SW 1271 (cell line): ENCODE data around the gene PKP1.

Experiments used
- DNase-seq, 2 experiments: peaks; one replicate each; lab custom pipeline; 2025; lab: John Stamatoyannopoulos, UW

Gene PKP1

GRCh38 chr1:201371276-201371675 lies 88.0 kb downstream of the PKP1 start:
- no peak for DNase-seq

GRCh38 chr1:201371792-201372191 lies 88.5 kb downstream of the PKP1 start:
- DNase-seq = no peak

GRCh38 chr1:201374364-201374763 lies 91.1 kb downstream of the PKP1 start:
- no peak for DNase-seq

GRCh38 chr1:201375169-201375568 lies 91.9 kb downstream of the PKP1 start:
- no peak for DNase-seq

- no peak for DNase-seq
Observed at GRCh38 chr1:201376107-201376463, 92.8 kb downstream of the PKP1 start.

GRCh38 chr1:201376464-201377374 lies 93.4 kb downstream of the PKP1 start:
- DNase-seq = no peak

GRCh38 chr1:201377611-201378092 lies 94.3 kb downstream of the PKP1 start, which contains the start of gene TNNT2:
Gene TNNT2, minus strand, starts transcription at chr1:201377680. Its CDS starts 4,426 bp downstream, at chr1:201373254.
- no peak for DNase-seq

- DNase-seq = no peak
Observed at GRCh38 chr1:201378804-201379203, 95.5 kb downstream of the PKP1 start.

- no peak for DNase-seq
Observed at GRCh38 chr1:201379733-201380242, 96.5 kb downstream of the PKP1 start.

GRCh38 chr1:201381130-201381529 lies 97.8 kb downstream of the PKP1 start:
- DNase-seq = no peak
